Loucy (cell line): ENCODE data around the gene LIPC.

Source experiments
- H2AFZ ChIP-seq: fragments of 200-600 bp; sonication (generic); 2 replicates; pipeline ENCODE4 v1.6.0; 2016; ENCODE audit warnings: antibody characterized with exemption, mild to moderate bottlenecking, low read length, moderate library complexity
- H3F3A ChIP-seq: fragments of 200-600 bp; 2 replicates; pipeline ENCODE4 v1.6.0; 2016; ENCODE audit warnings: antibody characterized with exemption, low read depth, mild to moderate bottlenecking
- H3K27me3 ChIP-seq: fragments of 200-600 bp; sonication (generic); 2 replicates; pipeline ENCODE4 v1.6.1; 2014; ENCODE audit warnings: low read length, mild to moderate bottlenecking; ENCODE audit not compliant: insufficient read depth, poor library complexity, severe bottlenecking
- H3K36me3 ChIP-seq: fragments of 200-600 bp; sonication (generic); 2 replicates; pipeline ENCODE4 v1.6.1; 2016; ENCODE audit warnings: low read length; ENCODE audit not compliant: insufficient read depth
- H3K4me1 ChIP-seq: fragments of 200-600 bp; sonication (generic); 2 replicates; pipeline ENCODE4 v1.5.1; 2014; ENCODE audit warnings: low read length, mild to moderate bottlenecking; ENCODE audit not compliant: insufficient read depth, poor library complexity, severe bottlenecking
- H3K4me2 ChIP-seq: fragments of 200-600 bp; sonication (generic); 2 replicates; pipeline ENCODE4 v1.6.0; 2014; ENCODE audit warnings: antibody characterized with exemption, low read length, low read depth, mild to moderate bottlenecking; ENCODE audit not compliant: poor library complexity, severe bottlenecking
- H3K4me3 ChIP-seq: fragments of 200-600 bp; sonication (generic); 2 replicates; pipeline ENCODE4 v1.5.1; 2014; ENCODE audit warnings: low read length, mild to moderate bottlenecking, mixed read lengths; ENCODE audit not compliant: poor library complexity, severe bottlenecking
- H3K79me2 ChIP-seq: fragments of 200-600 bp; sonication (generic); 2 replicates; pipeline ENCODE4 v1.6.1; 2014; ENCODE audit warnings: low read length; ENCODE audit not compliant: insufficient read depth
- H3K9ac ChIP-seq: fragments of 200-600 bp; sonication (generic); 2 replicates; pipeline ENCODE4 v1.6.0; 2014; ENCODE audit warnings: mild to moderate bottlenecking, low read depth, low read length, moderate library complexity; ENCODE audit not compliant: poor library complexity, severe bottlenecking
- H3K9me2 ChIP-seq: fragments of 200-600 bp; sonication (generic); replicated peaks from 2 replicates; pipeline ENCODE4 v1.6.1; 2016; ENCODE audit warnings: low read depth, low read length, mixed read lengths
- H3K9me3 ChIP-seq: fragments of 200-600 bp; sonication (generic); 2 replicates; pipeline ENCODE4 v1.6.1; 2014; ENCODE audit warnings: mild to moderate bottlenecking, antibody characterized with exemption, low read length, low read depth; ENCODE audit not compliant: insufficient read depth
- H4K20me1 ChIP-seq: fragments of 200-600 bp; sonication (generic); 2 replicates; pipeline ENCODE4 v1.6.0; 2014; ENCODE audit warnings: antibody characterized with exemption, low read length, mild to moderate bottlenecking; ENCODE audit not compliant: insufficient read depth, poor library complexity, severe bottlenecking
- EZH2phosphoT487 ChIP-seq: fragments of 200-600 bp; IDR thresholded peaks from 2 replicates; pipeline ENCODE4 v1.6.1; 2018; ENCODE audit warnings: antibody characterized with exemption, mild to moderate bottlenecking, moderate library complexity, borderline replicate concordance
- TF ChIP-seq, protein P1 (sequence below): fragments of 200-600 bp; sonication (generic); conservative IDR thresholded peaks from 2 replicates; pipeline ENCODE4 v1.5.1; 2014; ENCODE audit warnings: mild to moderate bottlenecking, antibody characterized with exemption, low read length

Gene LIPC

GRCh38 chr15:58466566-58466965, 34.8 kb downstream of the LIPC start:
- no peaks in the 10 kb centered on the region for H3K9me2 ChIP-seq
- H3K4me3 ChIP-seq: no peak overlapping the region
- H3F3A ChIP-seq: no peaks in the 10 kb centered on the region
- H3K4me1 ChIP-seq: peaks cover 63% of the 10 kb centered on the region
- H3K27me3 ChIP-seq: no peaks in the 10 kb centered on the region
- no peaks in the 10 kb centered on the region for H4K20me1 ChIP-seq
- peaks cover 11% of the 10 kb centered on the region for H3K79me2 ChIP-seq
- TF ChIP-seq EZH2phosphoT487: no peak
- TF ChIP-seq, protein P1, sequence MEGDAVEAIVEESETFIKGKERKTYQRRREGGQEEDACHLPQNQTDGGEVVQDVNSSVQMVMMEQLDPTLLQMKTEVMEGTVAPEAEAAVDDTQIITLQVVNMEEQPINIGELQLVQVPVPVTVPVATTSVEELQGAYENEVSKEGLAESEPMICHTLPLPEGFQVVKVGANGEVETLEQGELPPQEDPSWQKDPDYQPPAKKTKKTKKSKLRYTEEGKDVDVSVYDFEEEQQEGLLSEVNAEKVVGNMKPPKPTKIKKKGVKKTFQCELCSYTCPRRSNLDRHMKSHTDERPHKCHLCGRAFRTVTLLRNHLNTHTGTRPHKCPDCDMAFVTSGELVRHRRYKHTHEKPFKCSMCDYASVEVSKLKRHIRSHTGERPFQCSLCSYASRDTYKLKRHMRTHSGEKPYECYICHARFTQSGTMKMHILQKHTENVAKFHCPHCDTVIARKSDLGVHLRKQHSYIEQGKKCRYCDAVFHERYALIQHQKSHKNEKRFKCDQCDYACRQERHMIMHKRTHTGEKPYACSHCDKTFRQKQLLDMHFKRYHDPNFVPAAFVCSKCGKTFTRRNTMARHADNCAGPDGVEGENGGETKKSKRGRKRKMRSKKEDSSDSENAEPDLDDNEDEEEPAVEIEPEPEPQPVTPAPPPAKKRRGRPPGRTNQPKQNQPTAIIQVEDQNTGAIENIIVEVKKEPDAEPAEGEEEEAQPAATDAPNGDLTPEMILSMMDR: no peak
- no peak overlapping the region for H3K9ac ChIP-seq
- no peak overlapping the region for H3K4me2 ChIP-seq
- H2AFZ ChIP-seq: no peak overlapping the region
- H3K9me3 ChIP-seq: no peaks in the 10 kb centered on the region
- no peaks in the 10 kb centered on the region for H3K36me3 ChIP-seq

GRCh38 chr15:58467121-58467721, 35.4 kb downstream of the LIPC start:
- Histone ChIP-seq H3K9ac (no peak overlapping the region), H3K36me3 (no peaks in the 10 kb centered on the region), H3K4me2 (no peak overlapping the region), H3K27me3 (no peaks in the 10 kb centered on the region), H2AFZ (no peak overlapping the region), H3F3A (no peaks in the 10 kb centered on the region), H3K79me2 (peaks cover 17% of the 10 kb centered on the region), H3K4me1 (peaks cover 64% of the 10 kb centered on the region), H3K9me2 (no peaks in the 10 kb centered on the region), H3K9me3 (no peaks in the 10 kb centered on the region), H3K4me3 (no peak overlapping the region), H4K20me1 (no peaks in the 10 kb centered on the region)
- TF ChIP-seq, protein P1: no peak
- no peak for TF ChIP-seq EZH2phosphoT487

- Histone ChIP-seq H3K27me3 (no peaks in the 10 kb centered on the region), H3K79me2 (peaks cover 19% of the 10 kb centered on the region), H3K9me2 (no peaks in the 10 kb centered on the region), H3K36me3 (no peaks in the 10 kb centered on the region), H3K4me3 (no peak overlapping the region), H2AFZ (no peak overlapping the region), H3F3A (peaks cover 4% of the 10 kb centered on the region; the same call in 1 of the 2 replicates), H3K4me2 (no peak overlapping the region), H3K9me3 (no peaks in the 10 kb centered on the region), H3K4me1 (peaks cover 63% of the 10 kb centered on the region), H3K9ac (no peak overlapping the region), H4K20me1 (no peaks in the 10 kb centered on the region)
- TF ChIP-seq, protein P1: no peak
- TF ChIP-seq EZH2phosphoT487: no peak
These were observed 36.1 kb downstream of the LIPC start for GRCh38 chr15:58467722-58468423.
